HepG2 (cell line): ENCODE data around the gene TRANK1.

ENCODE experiments used
- CEBPZ ChIP-seq: IDR thresholded peaks from 2 replicates; pipeline ENCODE4 v1.6.1; 2012; ENCODE audit warnings: low read length, improper control_type of control experiment
- CTCF ChIP-seq: sonication (generic); formaldehyde crosslinking; IDR thresholded peaks from 2 replicates; pipeline ENCODE4 v1.5.0; 2020; ENCODE audit warnings: mild to moderate bottlenecking, missing genetic modification reagents, moderate library complexity
- ETV5 ChIP-seq: IDR thresholded peaks from 2 replicates; pipeline ENCODE4 v1.6.1; 2018; ENCODE audit warnings: missing biosample characterization, missing genetic modification reagents, inconsistent platforms, borderline replicate concordance
- PAX8 ChIP-seq: sonication (generic); formaldehyde crosslinking; IDR thresholded peaks from 2 replicates; pipeline ENCODE4 v1.8.0; 2022; ENCODE audit warnings: mild to moderate bottlenecking, missing genetic modification reagents, borderline replicate concordance
- POLR2A ChIP-seq, 2 experiments: IDR thresholded peaks; 2 replicates each; pipeline ENCODE4 v1.6.1; 2011; ENCODE audit warnings: low read depth in 2 of 2, low read length in 2 of 2, mild to moderate bottlenecking in 1 of 2, moderate library complexity in 1 of 2; ENCODE audit not compliant: insufficient read depth in 1 of 2
- RFX5 ChIP-seq: IDR thresholded peaks from 2 replicates; pipeline ENCODE4 v1.6.1; 2011; ENCODE audit warnings: low read depth, low read length, improper control_type of control experiment
- STAT6 ChIP-seq: sonication (generic); formaldehyde crosslinking; IDR thresholded peaks from 2 replicates; pipeline ENCODE4 v1.4.0; 2020; ENCODE audit warnings: missing genetic modification reagents, mild to moderate bottlenecking, borderline replicate concordance
- TCF7L2 ChIP-seq: IDR thresholded peaks from 2 replicates; pipeline ENCODE4 v1.6.1; 2011; ENCODE audit warnings: mild to moderate bottlenecking, low read depth, low read length, moderate library complexity
- ZSCAN31 ChIP-seq: sonication (generic); formaldehyde crosslinking; IDR thresholded peaks from 2 replicates; pipeline ENCODE4 v1.5.0; 2020; ENCODE audit warnings: low read depth, mild to moderate bottlenecking, missing genetic modification reagents

- TF ChIP-seq ZSCAN31 (CRISPR knock-in tag) (no peak), ETV5 (CRISPR knock-in tag) (no peak), POLR2A (IDR thresholded peaks at IDR 0.05; ENCODE audit: insufficient read depth in 1 of 2, low read depth in 2 of 2, low read length in 2 of 2) (no peak), RFX5 (no peak), STAT6 (CRISPR knock-in tag) (no peak), TCF7L2 (no peak), CEBPZ (no peak), PAX8 (no peak), CTCF (CRISPR knock-in tag) (no peak)
These were observed 154.1 kb downstream of the TRANK1 start for GRCh38 chr3:36790765-36791164.
